Mucosa of descending colon (tissue), 3 donors: ENCODE results near the gene NEMP2. TPM values are rescaled to one million over a fixed set of nuclear protein-coding genes. Genes with fewer than 3 reads are reported as not detected.
A peak's percentile ranks its signal among the peaks of the same experiment; 100 is the strongest.

Experiments
- ATAC-seq: fragments of 200-7000 bp; cut with Tn5 transposase; one replicate; pipeline ENCODE4 v1.9.1; 2020; ENCODE audit warnings: mild to moderate bottlenecking, moderate library complexity
- DNase-seq, 3 donors: peaks; one replicate each; pipeline ENCODE4 v3.0.0-alpha.2; 2020
- H3K36me3 ChIP-seq: fragments of 200-600 bp; one replicate; pipeline ENCODE4 v1.8.0; 2021; ENCODE audit warnings: low read depth, mild to moderate bottlenecking
- H3K4me1 ChIP-seq: fragments of 200-600 bp; one replicate; pipeline ENCODE4 v1.8.0; 2021; ENCODE audit warnings: low read depth, mild to moderate bottlenecking
- H3K4me3 ChIP-seq: fragments of 200-600 bp; one replicate; pipeline ENCODE4 v1.8.0; 2021; ENCODE audit warnings: mild to moderate bottlenecking
- H3K9me3 ChIP-seq: fragments of 200-600 bp; one replicate; pipeline ENCODE4 v1.8.0; 2021; ENCODE audit warnings: mild to moderate bottlenecking
- CTCF ChIP-seq: fragments of 200-600 bp; IDR thresholded peaks from one replicate; pipeline ENCODE4 v1.8.0; 2022; ENCODE audit warnings: antibody characterized with exemption, mild to moderate bottlenecking
- intact Hi-C, 2 donors: fragments of 100-400 bp; cut with DNase I in 1 of 2; cut with micrococcal nuclease in 1 of 2; formaldehyde crosslinking; loops; one replicate each; pipeline versions ENCODE4 v1.11.0 to v1.11.1; 2022; cut with DNase I, micrococcal nuclease
- total RNA-seq, 3 donors: library from RNA; stranded (reverse); fragmentation: NEBNext Ultra II Directional in 2 of 3; extraction: Animal tissue kit (Norgen Biotek cat#: 25700) in 2 of 3; gene quantifications; one replicate each; pipeline versions ENCODE4 v1.2.1 to v1.2.4, GENCODE V29; 2021 to 2023
- donor health status: DM: no; HTN: no; CAD: no; lungs with moderate emphysema.
- donor health status: DM: no; HTN: no; CAD: no.
- donor health status: DM: no; HTN: yes; CAD: no.

NEMP2 gene
- total RNA-seq, 3 donors from 2014 or later, result 1.7 to 4.1 (median 4.0) TPM

DNA sequence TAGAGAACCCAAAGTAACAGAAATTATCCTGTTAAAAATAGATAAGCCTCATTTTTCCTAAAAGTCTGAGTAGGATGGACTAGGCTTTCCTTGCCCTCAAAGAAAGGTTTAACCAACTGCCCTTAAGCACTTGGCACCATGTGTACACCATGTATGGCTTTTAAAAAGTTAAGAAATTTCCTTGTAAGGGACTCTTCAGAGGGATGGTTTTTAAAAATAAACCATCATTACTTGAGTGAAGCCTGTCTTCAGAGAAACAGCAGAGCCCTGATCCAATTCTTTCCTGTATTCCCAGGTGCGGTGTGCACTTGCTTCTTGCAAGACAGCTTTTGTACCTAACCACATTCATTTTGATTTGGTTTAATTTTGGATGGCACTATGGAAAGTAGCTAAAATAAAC lies 1.1 kb upstream of the NEMP2 start:
- no peak for TF ChIP-seq CTCF
- peak overlapping the region; percentile 76 for H3K4me3 ChIP-seq
- ATAC-seq (no peak), DNase-seq (no peak)
- H3K36me3 ChIP-seq, result no peaks in the 10 kb centered on the region
- peaks cover 13% of the 10 kb centered on the region for H3K9me3 ChIP-seq
- no peaks in the 10 kb centered on the region for H3K4me1 ChIP-seq
- intact Hi-C loops, result loop anchor here in 1 of 2 donors (10.0 kb wide), 1 partner anchor 109 kb away; the partner anchor contains the start of gene NAB1

DNA sequence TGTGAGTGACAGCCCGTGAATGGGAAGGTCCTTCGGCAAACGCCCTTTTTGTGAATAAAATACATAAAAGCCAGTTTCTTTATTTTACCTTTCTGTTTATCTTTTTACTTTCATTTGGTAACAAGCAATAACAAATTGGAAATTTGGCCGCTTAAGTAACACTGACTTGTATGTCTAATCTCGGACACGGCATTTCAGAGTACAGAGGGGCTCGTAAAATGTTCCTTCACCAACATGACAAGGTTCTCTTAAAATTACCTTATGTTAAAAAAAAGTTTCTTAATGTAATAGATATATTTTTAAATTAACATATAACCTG lies 558 bp upstream of the NEMP2 start:
- no peak for TF ChIP-seq CTCF
- Histone ChIP-seq H3K36me3 (no peaks in the 10 kb centered on the region), H3K9me3 (peaks cover 8% of the 10 kb centered on the region), H3K4me1 (no peaks in the 10 kb centered on the region), H3K4me3 (peak overlapping the region; percentile 76)
- ATAC-seq, result no peak
- intact Hi-C loops, result loop anchor here in 1 of 2 donors (10.0 kb wide), 1 partner anchor 110 kb away; the partner anchor contains the start of gene NAB1
- no peak for DNase-seq

GRCh38 chr2:190533968-190534309 lies 583 bp downstream of the NEMP2 start:
- no peak for TF ChIP-seq CTCF
- ATAC-seq (peak; percentile 50), DNase-seq (peak in 1 of 3 donors; percentile 46)
- Histone ChIP-seq H3K4me3 (peak overlapping the region; percentile 76), H3K36me3 (no peaks in the 10 kb centered on the region), H3K4me1 (no peaks in the 10 kb centered on the region), H3K9me3 (no peaks in the 10 kb centered on the region)
- intact Hi-C loops, result loop anchor here in 1 of 2 donors (10.0 kb wide), 1 partner anchor 111 kb away; the partner anchor contains the start of gene NAB1

GRCh38 chr2:190533175-190533967 lies 1.2 kb downstream of the NEMP2 start:
- Histone ChIP-seq H3K36me3 (no peaks in the 10 kb centered on the region), H3K9me3 (no peaks in the 10 kb centered on the region), H3K4me3 (peak overlapping the region; percentile 76), H3K4me1 (no peaks in the 10 kb centered on the region)
- DNase-seq (peak in 2 of 3 donors; percentile 57 to 69), ATAC-seq (no peak)
- no peak for TF ChIP-seq CTCF
- intact Hi-C loops, result loop anchor here in 1 of 2 donors (10.0 kb wide), 1 partner anchor 111 kb away; the partner anchor contains the start of gene NAB1

DNA sequence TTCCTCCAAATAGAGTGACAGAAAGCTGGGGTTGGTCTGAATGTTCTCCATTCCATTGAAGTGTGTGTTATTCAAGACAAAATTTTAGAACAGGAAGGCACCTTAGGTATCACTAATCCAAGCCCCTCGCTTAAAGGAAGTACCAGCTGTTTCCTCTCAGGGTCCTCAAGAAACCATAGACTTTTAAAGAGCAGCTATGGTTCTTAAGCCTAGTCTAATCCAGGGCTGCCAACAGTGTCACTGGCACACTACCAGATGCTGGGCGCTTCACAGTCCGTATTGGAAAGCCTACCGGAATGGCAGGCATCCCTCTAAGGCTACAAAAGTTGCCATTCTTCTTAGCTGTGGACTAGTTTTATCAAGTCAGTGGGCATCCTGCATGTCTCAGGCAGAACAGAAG lies 1.9 kb downstream of the NEMP2 start:
- Histone ChIP-seq H3K4me3 (no peak overlapping the region), H3K36me3 (no peaks in the 10 kb centered on the region), H3K4me1 (no peaks in the 10 kb centered on the region), H3K9me3 (no peaks in the 10 kb centered on the region)
- TF ChIP-seq CTCF, result no peak
- intact Hi-C loops, result loop anchor here in 1 of 2 donors (10.0 kb wide), 1 partner anchor 112 kb away; the partner anchor contains the start of gene NAB1
- ATAC-seq, result no peak
- DNase-seq, result no peak
